Measurements from ENCODE around the gene APOBEC2.

DNA sequence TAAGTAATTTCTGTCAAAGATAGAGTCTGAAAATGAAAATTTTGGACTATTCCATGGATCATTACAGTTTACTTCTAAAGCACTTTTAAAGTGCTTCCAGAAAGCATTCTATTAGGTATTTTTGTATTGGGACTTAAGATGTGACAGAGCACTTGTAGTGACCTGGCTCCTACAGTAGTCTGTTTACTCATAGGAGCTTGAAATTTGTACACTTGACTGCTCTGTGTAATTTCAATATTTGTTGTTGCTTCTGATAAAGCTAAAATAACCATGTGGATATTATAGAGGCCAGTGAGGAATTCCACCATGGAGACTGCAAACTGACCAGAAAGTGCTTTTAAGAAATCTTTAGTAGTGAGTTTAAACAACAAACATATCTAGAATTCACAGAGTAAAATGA, 30.1 kb downstream of the APOBEC2 start:
- no peak for TF ChIP-seq EGR1 (IDR thresholded peaks at IDR 0.05)
- no peak for TF ChIP-seq REST (IDR thresholded peaks at IDR 0.05; ENCODE audit: low read depth)
- TF ChIP-seq RAD21 (IDR thresholded peaks at IDR 0.05; ENCODE audit: low read depth) = no peak
- no peak for TF ChIP-seq TAF1 (IDR thresholded peaks at IDR 0.05; ENCODE audit: low read depth)
- no peak for TF ChIP-seq TCF12 (IDR thresholded peaks at IDR 0.05; ENCODE audit: low read depth)
- no peak for TF ChIP-seq YY1 (IDR thresholded peaks at IDR 0.05; ENCODE audit: low read depth)

All from Ishikawa (cell line).